OCI-LY3 (cell line): Measurements from ENCODE around the gene ANKH.

ENCODE experiments used
- H2AFZ ChIP-seq: fragments of 200-600, 300-600 bp; shearing (Covaris generic); 2 replicates; pipeline ENCODE4 v1.6.0; 2014; ENCODE audit warnings: antibody characterized with exemption, low read depth, low read length
- H3K27ac ChIP-seq: fragments of 200-600, 300-600 bp; sonication (generic); 2 replicates; pipeline ENCODE4 v1.5.1; 2014; ENCODE audit warnings: mild to moderate bottlenecking, low read length, moderate library complexity, mixed read lengths
- H3K27me3 ChIP-seq: fragments of 200-600, 300-600 bp; sonication (generic); 2 replicates; pipeline ENCODE4 v1.6.1; 2014; ENCODE audit warnings: low read depth, low read length, mixed read lengths
- H3K36me3 ChIP-seq: fragments of 200-600, 300-600 bp; sonication (generic); replicated peaks from 2 replicates; pipeline ENCODE3; 2014; ENCODE audit warnings: low read depth, low read length, mixed read lengths
- H3K4me1 ChIP-seq: fragments of 300-600, 200-600 bp; sonication (generic); 2 replicates; pipeline ENCODE4 v1.6.1; 2014; ENCODE audit warnings: low read length, mixed read lengths
- H3K4me2 ChIP-seq: fragments of 200-600, 300-600 bp; sonication (generic); 2 replicates; pipeline ENCODE4 v1.6.1; 2014; ENCODE audit warnings: low read length, mixed read lengths
- H3K4me3 ChIP-seq: fragments of 300-600, 200-600 bp; sonication (generic); 2 replicates; pipeline ENCODE4 v1.5.1; 2014; ENCODE audit warnings: antibody characterized with exemption, mild to moderate bottlenecking, low read length, moderate library complexity
- H3K79me2 ChIP-seq: fragments of 300-600, 200-600 bp; shearing (Covaris generic); 2 replicates; pipeline ENCODE4 v1.6.1; 2014; ENCODE audit warnings: mild to moderate bottlenecking, low read length, mixed read lengths
- H3K9ac ChIP-seq: fragments of 300-600, 200-600 bp; shearing (Covaris generic); 2 replicates; pipeline ENCODE4 v1.6.0; 2014; ENCODE audit warnings: mild to moderate bottlenecking, low read length, moderate library complexity
- H3K9me3 ChIP-seq: fragments of 200-600, 300-600 bp; shearing (Covaris generic); 2 replicates; pipeline ENCODE4 v1.6.1; 2014; ENCODE audit warnings: low read length, mixed read lengths; ENCODE audit not compliant: insufficient read depth
- H4K20me1 ChIP-seq: fragments of 200-600, 300-600 bp; sonication (generic); 2 replicates; pipeline ENCODE4 v1.6.1; 2016; ENCODE audit warnings: low read length, mixed read lengths; ENCODE audit not compliant: insufficient read depth
- EZH2phosphoT487 ChIP-seq: fragments of 200-600 bp; shearing (Covaris generic); IDR thresholded peaks from 2 replicates; pipeline ENCODE4 v1.6.1; 2018; ENCODE audit warnings: antibody characterized with exemption, mixed run types, low read depth
- TF ChIP-seq, protein P1 (sequence below): fragments of 200-600, 300-600 bp; sonication (generic); IDR thresholded peaks from 2 replicates; pipeline ENCODE4 v1.5.1; 2014; ENCODE audit warnings: antibody characterized with exemption, low read length, low read depth

Gene ANKH

DNA sequence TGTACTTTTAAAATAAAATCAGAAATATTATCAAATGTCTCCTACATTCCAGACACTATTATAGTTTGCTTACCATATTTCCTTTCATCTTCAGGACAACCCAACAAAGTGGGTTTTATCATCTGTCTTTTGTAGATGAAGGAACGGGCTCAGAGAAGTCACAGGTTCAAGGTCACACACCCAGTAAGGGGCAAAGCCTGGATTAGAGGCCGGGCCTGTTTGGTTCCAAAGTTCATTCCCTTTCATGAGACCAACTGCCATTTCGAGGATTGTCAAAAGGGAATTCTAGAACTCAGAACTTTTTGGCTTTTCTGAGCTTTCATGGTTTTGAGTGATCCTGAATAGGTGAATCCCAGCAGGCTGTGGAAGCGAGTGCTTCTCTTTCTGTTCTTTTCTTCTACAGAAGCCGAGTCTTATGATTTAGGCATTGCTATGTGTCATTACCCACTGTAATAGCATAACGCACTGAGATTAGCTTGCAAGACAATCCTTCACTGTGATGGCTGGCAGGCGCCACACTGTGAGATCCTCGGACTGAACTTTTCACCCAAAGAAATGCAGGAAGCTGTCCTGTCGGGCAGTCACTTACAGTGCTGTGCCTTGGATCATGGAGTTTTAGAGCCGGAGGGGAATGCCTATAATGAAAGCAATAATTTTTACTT is 43.8 kb upstream of the ANKH start:
- no peaks in the 10 kb centered on the region for H3K4me1 ChIP-seq
- no peaks in the 10 kb centered on the region for H3K79me2 ChIP-seq
- H3K27me3 ChIP-seq, result no peaks in the 10 kb centered on the region
- no peak overlapping the region for H2AFZ ChIP-seq
- TF ChIP-seq, protein P1, sequence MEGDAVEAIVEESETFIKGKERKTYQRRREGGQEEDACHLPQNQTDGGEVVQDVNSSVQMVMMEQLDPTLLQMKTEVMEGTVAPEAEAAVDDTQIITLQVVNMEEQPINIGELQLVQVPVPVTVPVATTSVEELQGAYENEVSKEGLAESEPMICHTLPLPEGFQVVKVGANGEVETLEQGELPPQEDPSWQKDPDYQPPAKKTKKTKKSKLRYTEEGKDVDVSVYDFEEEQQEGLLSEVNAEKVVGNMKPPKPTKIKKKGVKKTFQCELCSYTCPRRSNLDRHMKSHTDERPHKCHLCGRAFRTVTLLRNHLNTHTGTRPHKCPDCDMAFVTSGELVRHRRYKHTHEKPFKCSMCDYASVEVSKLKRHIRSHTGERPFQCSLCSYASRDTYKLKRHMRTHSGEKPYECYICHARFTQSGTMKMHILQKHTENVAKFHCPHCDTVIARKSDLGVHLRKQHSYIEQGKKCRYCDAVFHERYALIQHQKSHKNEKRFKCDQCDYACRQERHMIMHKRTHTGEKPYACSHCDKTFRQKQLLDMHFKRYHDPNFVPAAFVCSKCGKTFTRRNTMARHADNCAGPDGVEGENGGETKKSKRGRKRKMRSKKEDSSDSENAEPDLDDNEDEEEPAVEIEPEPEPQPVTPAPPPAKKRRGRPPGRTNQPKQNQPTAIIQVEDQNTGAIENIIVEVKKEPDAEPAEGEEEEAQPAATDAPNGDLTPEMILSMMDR, result no peak
- TF ChIP-seq EZH2phosphoT487, result no peak
- H3K9ac ChIP-seq, result no peak overlapping the region
- no peaks in the 10 kb centered on the region for H3K9me3 ChIP-seq
- H3K4me3 ChIP-seq, result no peak overlapping the region
- no peaks in the 10 kb centered on the region for H4K20me1 ChIP-seq
- H3K36me3 ChIP-seq, result no peaks in the 10 kb centered on the region
- no peak overlapping the region for H3K27ac ChIP-seq
- H3K4me2 ChIP-seq, result no peak overlapping the region

DNA sequence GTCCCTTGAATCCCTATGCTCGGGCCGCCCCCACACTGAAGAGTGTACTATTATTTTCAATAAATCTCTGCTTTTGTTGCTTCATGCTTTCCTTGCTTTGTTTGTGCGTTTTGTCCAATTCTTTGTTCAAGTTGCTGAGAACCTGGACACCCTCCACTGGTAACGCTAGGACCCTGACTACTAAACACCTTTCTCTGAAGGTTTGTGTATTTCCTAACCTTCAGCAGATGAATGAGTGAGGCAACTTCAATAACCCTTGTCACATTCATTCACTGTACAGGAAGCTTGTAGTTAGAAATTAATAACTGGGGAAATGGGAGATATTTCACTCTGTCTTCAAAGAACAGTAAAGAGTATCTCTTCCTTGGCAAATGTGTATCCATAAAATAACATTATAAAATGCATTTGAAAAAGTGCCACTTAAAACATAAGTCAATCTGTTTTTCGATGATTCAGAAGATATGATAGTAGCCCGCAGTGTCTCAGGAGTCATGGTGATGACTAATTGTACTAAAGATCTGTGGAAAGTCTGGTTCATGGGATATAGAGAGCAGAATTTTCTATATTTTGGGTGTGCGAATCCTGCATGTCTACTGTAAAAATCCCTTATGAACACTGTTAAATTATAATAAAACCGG is 43.2 kb upstream of the ANKH start:
- no peak overlapping the region for H3K4me2 ChIP-seq
- TF ChIP-seq EZH2phosphoT487, result no peak
- TF ChIP-seq, protein P1, result no peak

GRCh38 chr5:14914193-14914592 is 42.6 kb upstream of the ANKH start:
- Histone ChIP-seq H3K36me3 (no peaks in the 10 kb centered on the region), H3K4me2 (no peak overlapping the region), H3K4me1 (no peaks in the 10 kb centered on the region), H3K4me3 (no peak overlapping the region), H3K79me2 (no peaks in the 10 kb centered on the region), H3K27ac (no peak overlapping the region), H3K9me3 (no peaks in the 10 kb centered on the region), H3K27me3 (no peaks in the 10 kb centered on the region), H2AFZ (no peak overlapping the region), H3K9ac (no peak overlapping the region), H4K20me1 (no peaks in the 10 kb centered on the region)
- TF ChIP-seq EZH2phosphoT487, result no peak
- TF ChIP-seq, protein P1, result no peak

More for the DNA sequence above, 43.2 kb upstream of the ANKH start:
- no peaks in the 10 kb centered on the region for H3K36me3 ChIP-seq
- no peak overlapping the region for H3K4me3 ChIP-seq
- no peak overlapping the region for H2AFZ ChIP-seq
- no peaks in the 10 kb centered on the region for H3K27me3 ChIP-seq
- H3K79me2 ChIP-seq, result no peaks in the 10 kb centered on the region
- H3K4me1 ChIP-seq, result no peaks in the 10 kb centered on the region
- H3K9me3 ChIP-seq, result no peaks in the 10 kb centered on the region
- no peak overlapping the region for H3K9ac ChIP-seq
- no peaks in the 10 kb centered on the region for H4K20me1 ChIP-seq
- H3K27ac ChIP-seq, result no peak overlapping the region

- H3K9me3 ChIP-seq, result no peaks in the 10 kb centered on the region
- H3K4me2 ChIP-seq, result no peak overlapping the region
- H3K27ac ChIP-seq, result no peak overlapping the region
- H4K20me1 ChIP-seq, result no peaks in the 10 kb centered on the region
- H3K27me3 ChIP-seq, result no peaks in the 10 kb centered on the region
- no peak overlapping the region for H3K4me3 ChIP-seq
- no peaks in the 10 kb centered on the region for H3K36me3 ChIP-seq
- no peaks in the 10 kb centered on the region for H3K79me2 ChIP-seq
- H3K9ac ChIP-seq, result no peak overlapping the region
- TF ChIP-seq, protein P1, result no peak
- TF ChIP-seq EZH2phosphoT487, result no peak
- no peaks in the 10 kb centered on the region for H3K4me1 ChIP-seq
- no peak overlapping the region for H2AFZ ChIP-seq
Measured at GRCh38 chr5:14913096-14913495, 41.5 kb upstream of the ANKH start.
